DOHH2 (cell line): ENCODE data around the gene OLIG2.

Source experiments
- H3F3A ChIP-seq: fragments of 200-600 bp; sonication (generic), shearing (Covaris generic); 2 replicates; pipeline ENCODE4 v1.6.0; 2016; ENCODE audit warnings: antibody characterized with exemption, mild to moderate bottlenecking; ENCODE audit not compliant: control insufficient read depth, insufficient read depth
- H3K27ac ChIP-seq: fragments of 200-600 bp; sonication (generic); 2 replicates; pipeline ENCODE4 v1.5.1; 2014; ENCODE audit warnings: low read depth, mild to moderate bottlenecking, low read length, moderate library complexity
- H3K27me3 ChIP-seq: fragments of 200-600 bp; sonication (generic); 2 replicates; pipeline ENCODE4 v1.6.1; 2014; ENCODE audit warnings: mild to moderate bottlenecking, low read length, mixed read lengths; ENCODE audit not compliant: control insufficient read depth
- H3K36me3 ChIP-seq: fragments of 200-600 bp; sonication (generic); 2 replicates; pipeline ENCODE4 v1.6.1; 2014; ENCODE audit warnings: mild to moderate bottlenecking, low read length, moderate library complexity, mixed read lengths; ENCODE audit not compliant: control insufficient read depth
- H3K4me1 ChIP-seq: fragments of 200-600 bp; sonication (generic); 2 replicates; pipeline ENCODE4 v1.6.1; 2014; ENCODE audit warnings: mild to moderate bottlenecking, low read length, mixed read lengths; ENCODE audit not compliant: control insufficient read depth
- H3K4me2 ChIP-seq: fragments of 200-600 bp; sonication (generic); 2 replicates; pipeline ENCODE4 v1.6.0; 2014; ENCODE audit warnings: mild to moderate bottlenecking, low read length, moderate library complexity
- H3K4me3 ChIP-seq: fragments of 200-600 bp; sonication (generic); 2 replicates; pipeline ENCODE4 v1.5.1; 2014; ENCODE audit warnings: mild to moderate bottlenecking, low read length, mixed read lengths
- H3K79me2 ChIP-seq: fragments of 200-600 bp; sonication (generic); 2 replicates; pipeline ENCODE4 v1.6.1; 2014; ENCODE audit warnings: mild to moderate bottlenecking, low read length, mixed read lengths; ENCODE audit not compliant: control insufficient read depth
- H3K9me2 ChIP-seq: fragments of 200-600 bp; sonication (generic); replicated peaks from 2 replicates; pipeline ENCODE4 v1.6.1; 2014; ENCODE audit warnings: mild to moderate bottlenecking, low read length, mixed read lengths; ENCODE audit not compliant: control insufficient read depth
- H3K9me3 ChIP-seq: fragments of 200-600 bp; sonication (generic); 2 replicates; pipeline ENCODE4 v1.6.1; 2014; ENCODE audit warnings: antibody characterized with exemption, low read length, mixed read lengths; ENCODE audit not compliant: control insufficient read depth, insufficient read depth
- H4K20me1 ChIP-seq: fragments of 200-600 bp; sonication (generic); 2 replicates; pipeline ENCODE4 v1.6.0; 2014; ENCODE audit warnings: low read depth, mild to moderate bottlenecking, antibody characterized with exemption, low read length, moderate library complexity; ENCODE audit not compliant: control insufficient read depth, insufficient read depth
- EZH2phosphoT487 ChIP-seq: fragments of 200-600 bp; sonication (generic); IDR thresholded peaks from 2 replicates; pipeline ENCODE4 v1.6.1; 2017; ENCODE audit warnings: borderline replicate concordance, mild to moderate bottlenecking, antibody characterized with exemption, low read length, moderate library complexity, mixed read lengths
- TF ChIP-seq, protein P1 (sequence below): fragments of 200-600 bp; sonication (generic); IDR thresholded peaks from one replicate; pipeline ENCODE4 v1.5.1; 2014; ENCODE audit warnings: antibody characterized with exemption, mild to moderate bottlenecking, low read depth, low read length; ENCODE audit not compliant: poor library complexity, severe bottlenecking

The OLIG2 gene

DNA sequence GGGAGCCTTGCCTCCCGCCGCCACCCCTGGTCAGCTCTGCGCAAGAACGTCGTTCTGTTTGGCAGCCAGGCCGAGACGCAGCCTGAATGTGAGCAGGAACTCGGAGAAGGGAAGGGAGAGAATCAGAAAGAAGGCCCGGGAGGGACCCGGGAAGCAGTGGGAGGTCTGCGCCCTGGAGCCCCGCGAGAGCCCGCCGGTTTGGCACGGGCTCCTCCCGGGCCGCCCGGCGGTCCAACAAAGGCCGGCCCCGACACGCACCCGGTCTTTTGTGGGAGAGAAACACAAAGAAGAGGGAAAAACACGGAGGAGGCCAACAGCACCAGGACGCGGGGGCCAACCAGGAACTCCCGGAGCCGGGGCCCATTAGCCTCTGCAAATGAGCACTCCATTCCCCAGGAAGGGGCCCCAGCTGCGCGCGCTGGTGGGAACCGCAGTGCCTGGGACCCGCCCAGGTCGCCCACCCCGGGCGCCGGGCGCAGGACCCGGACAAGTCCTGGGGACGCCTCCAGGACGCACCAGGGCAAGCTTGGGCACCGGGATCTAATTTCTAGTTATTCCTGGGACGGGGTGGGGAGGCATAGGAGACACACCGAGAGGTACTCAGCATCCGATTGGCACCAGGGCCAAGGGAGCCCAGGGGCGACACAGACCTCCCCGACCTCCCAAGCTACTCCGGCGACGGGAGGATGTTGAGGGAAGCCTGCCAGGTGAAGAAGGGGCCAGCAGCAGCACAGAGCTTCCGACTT is 2.7 kb upstream of the OLIG2 start:
- Histone ChIP-seq H3K4me2 (no peak overlapping the region), H3K4me1 (no peaks in the 10 kb centered on the region), H3K4me3 (no peak overlapping the region), H3F3A (no peaks in the 10 kb centered on the region), H3K27me3 (peaks cover 12% of the 10 kb centered on the region), H4K20me1 (no peaks in the 10 kb centered on the region), H3K9me2 (no peaks in the 10 kb centered on the region), H3K79me2 (no peaks in the 10 kb centered on the region), H3K9me3 (no peaks in the 10 kb centered on the region), H3K27ac (no peak overlapping the region), H3K36me3 (no peaks in the 10 kb centered on the region)
- no peak for TF ChIP-seq EZH2phosphoT487
- TF ChIP-seq, protein P1, sequence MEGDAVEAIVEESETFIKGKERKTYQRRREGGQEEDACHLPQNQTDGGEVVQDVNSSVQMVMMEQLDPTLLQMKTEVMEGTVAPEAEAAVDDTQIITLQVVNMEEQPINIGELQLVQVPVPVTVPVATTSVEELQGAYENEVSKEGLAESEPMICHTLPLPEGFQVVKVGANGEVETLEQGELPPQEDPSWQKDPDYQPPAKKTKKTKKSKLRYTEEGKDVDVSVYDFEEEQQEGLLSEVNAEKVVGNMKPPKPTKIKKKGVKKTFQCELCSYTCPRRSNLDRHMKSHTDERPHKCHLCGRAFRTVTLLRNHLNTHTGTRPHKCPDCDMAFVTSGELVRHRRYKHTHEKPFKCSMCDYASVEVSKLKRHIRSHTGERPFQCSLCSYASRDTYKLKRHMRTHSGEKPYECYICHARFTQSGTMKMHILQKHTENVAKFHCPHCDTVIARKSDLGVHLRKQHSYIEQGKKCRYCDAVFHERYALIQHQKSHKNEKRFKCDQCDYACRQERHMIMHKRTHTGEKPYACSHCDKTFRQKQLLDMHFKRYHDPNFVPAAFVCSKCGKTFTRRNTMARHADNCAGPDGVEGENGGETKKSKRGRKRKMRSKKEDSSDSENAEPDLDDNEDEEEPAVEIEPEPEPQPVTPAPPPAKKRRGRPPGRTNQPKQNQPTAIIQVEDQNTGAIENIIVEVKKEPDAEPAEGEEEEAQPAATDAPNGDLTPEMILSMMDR, result no peak

DNA sequence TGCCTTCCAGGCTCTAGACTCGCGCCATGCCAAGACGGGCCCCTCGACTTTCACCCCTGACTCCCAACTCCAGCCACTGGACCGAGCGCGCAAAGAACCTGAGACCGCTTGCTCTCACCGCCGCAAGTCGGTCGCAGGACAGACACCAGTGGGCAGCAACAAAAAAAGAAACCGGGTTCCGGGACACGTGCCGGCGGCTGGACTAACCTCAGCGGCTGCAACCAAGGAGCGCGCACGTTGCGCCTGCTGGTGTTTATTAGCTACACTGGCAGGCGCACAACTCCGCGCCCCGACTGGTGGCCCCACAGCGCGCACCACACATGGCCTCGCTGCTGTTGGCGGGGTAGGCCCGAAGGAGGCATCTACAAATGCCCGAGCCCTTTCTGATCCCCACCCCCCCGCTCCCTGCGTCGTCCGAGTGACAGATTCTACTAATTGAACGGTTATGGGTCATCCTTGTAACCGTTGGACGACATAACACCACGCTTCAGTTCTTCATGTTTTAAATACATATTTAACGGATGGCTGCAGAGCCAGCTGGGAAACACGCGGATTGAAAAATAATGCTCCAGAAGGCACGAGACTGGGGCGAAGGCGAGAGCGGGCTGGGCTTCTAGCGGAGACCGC is 2.0 kb upstream of the OLIG2 start:
- Histone ChIP-seq H4K20me1 (no peaks in the 10 kb centered on the region), H3K4me2 (no peak overlapping the region), H3K4me1 (no peaks in the 10 kb centered on the region), H3F3A (no peaks in the 10 kb centered on the region), H3K9me2 (no peaks in the 10 kb centered on the region), H3K27me3 (peaks cover 8% of the 10 kb centered on the region), H3K36me3 (no peaks in the 10 kb centered on the region), H3K79me2 (no peaks in the 10 kb centered on the region), H3K27ac (no peak overlapping the region), H3K9me3 (no peaks in the 10 kb centered on the region), H3K4me3 (no peak overlapping the region)
- no peak for TF ChIP-seq EZH2phosphoT487
- TF ChIP-seq, protein P1, result no peak

DNA sequence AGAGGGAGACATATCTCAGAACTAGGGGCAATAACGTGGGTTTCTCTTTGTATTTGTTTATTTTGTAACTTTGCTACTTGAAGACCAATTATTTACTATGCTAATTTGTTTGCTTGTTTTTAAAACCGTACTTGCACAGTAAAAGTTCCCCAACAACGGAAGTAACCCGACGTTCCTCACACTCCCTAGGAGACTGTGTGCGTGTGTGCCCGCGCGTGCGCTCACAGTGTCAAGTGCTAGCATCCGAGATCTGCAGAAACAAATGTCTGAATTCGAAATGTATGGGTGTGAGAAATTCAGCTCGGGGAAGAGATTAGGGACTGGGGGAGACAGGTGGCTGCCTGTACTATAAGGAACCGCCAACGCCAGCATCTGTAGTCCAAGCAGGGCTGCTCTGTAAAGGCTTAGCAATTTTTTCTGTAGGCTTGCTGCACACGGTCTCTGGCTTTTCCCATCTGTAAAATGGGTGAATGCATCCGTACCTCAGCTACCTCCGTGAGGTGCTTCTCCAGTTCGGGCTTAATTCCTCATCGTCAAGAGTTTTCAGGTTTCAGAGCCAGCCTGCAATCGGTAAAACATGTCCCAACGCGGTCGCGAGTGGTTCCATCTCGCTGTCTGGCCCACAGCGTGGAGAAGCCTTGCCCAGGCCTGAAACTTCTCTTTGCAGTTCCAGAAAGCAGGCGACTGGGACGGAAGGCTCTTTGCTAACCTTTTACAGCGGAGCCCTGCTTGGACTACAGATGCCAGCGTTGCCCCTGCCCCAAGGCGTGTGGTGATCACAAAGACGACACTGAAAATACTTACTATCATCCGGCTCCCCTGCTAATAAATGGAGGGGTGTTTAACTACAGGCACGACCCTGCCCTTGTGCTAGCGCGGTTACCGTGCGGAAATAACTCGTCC is 1.3 kb upstream of the OLIG2 start:
- H3K36me3 ChIP-seq, result no peaks in the 10 kb centered on the region
- H4K20me1 ChIP-seq, result no peaks in the 10 kb centered on the region
- H3K27me3 ChIP-seq, result peaks cover 7% of the 10 kb centered on the region; the same call in 1 of the 2 replicates
- H3K4me2 ChIP-seq, result no peak overlapping the region
- H3K27ac ChIP-seq, result no peak overlapping the region
- no peaks in the 10 kb centered on the region for H3K9me2 ChIP-seq
- H3K79me2 ChIP-seq, result no peaks in the 10 kb centered on the region
- H3K4me3 ChIP-seq, result no peak overlapping the region
- TF ChIP-seq EZH2phosphoT487, result no peak
- TF ChIP-seq, protein P1, result no peak
- H3K4me1 ChIP-seq, result no peaks in the 10 kb centered on the region
- H3F3A ChIP-seq, result no peaks in the 10 kb centered on the region
- no peaks in the 10 kb centered on the region for H3K9me3 ChIP-seq
